CD14-positive monocyte (primary cell): ENCODE measurements around the gene APOH. TPM values are rescaled to one million over a fixed set of nuclear protein-coding genes. Genes with fewer than 3 reads are reported as not detected.

ENCODE experiments used
- DNase-seq, 3 donors: peaks; one replicate each; pipeline ENCODE4 v3.0.0-alpha.2; 2011 to 2022
- H2AFZ ChIP-seq: 2 replicates; pipeline ENCODE4 v1.6.0; 2012; ENCODE audit warnings: mild to moderate bottlenecking, low read depth, low read length, inconsistent platforms; ENCODE audit not compliant: insufficient read depth, poor library complexity, severe bottlenecking
- H3K27ac ChIP-seq, 2 donors: 1 replicate in 1 of 2; 2 replicates in 1 of 2; pipeline ENCODE4 v1.5.1; 2012 to 2013; ENCODE audit warnings: low read length in 2 of 2, control low read depth in 1 of 2, inconsistent platforms in 1 of 2, low read depth in 1 of 2, mild to moderate bottlenecking in 1 of 2
- H3K27me3 ChIP-seq, 2 donors: one replicate each; pipeline versions ENCODE4 v1.6.0 to v1.6.1; 2011 to 2013; ENCODE audit warnings: low read length in 2 of 2; ENCODE audit not compliant: control insufficient read depth in 2 of 2, insufficient read depth in 2 of 2
- H3K36me3 ChIP-seq, 2 donors: replicated peaks in 1 of 2; 1 replicate in 1 of 2; 2 replicates in 1 of 2; pipeline versions ENCODE4 v1.5.1 to v1.6.1; 2012 to 2013; ENCODE audit warnings: low read length in 2 of 2, control low read depth in 1 of 2, inconsistent platforms in 1 of 2, mild to moderate bottlenecking in 1 of 2; ENCODE audit not compliant: insufficient read depth in 2 of 2, control insufficient read depth in 1 of 2
- H3K4me1 ChIP-seq, 2 donors: 1 replicate in 1 of 2; 2 replicates in 1 of 2; pipeline versions ENCODE4 v1.5.1 to v1.6.1; 2012 to 2013; ENCODE audit warnings: low read length in 2 of 2, control low read depth in 1 of 2, inconsistent platforms in 1 of 2, mild to moderate bottlenecking in 1 of 2, moderate library complexity in 1 of 2; ENCODE audit not compliant: insufficient read depth in 2 of 2, control insufficient read depth in 1 of 2
- H3K4me2 ChIP-seq: replicated peaks from 2 replicates; pipeline ENCODE3; 2012; ENCODE audit warnings: low read length, moderate library complexity, mild to moderate bottlenecking; ENCODE audit not compliant: poor library complexity, severe bottlenecking; ENCODE audit errors: extremely low read depth
- H3K4me3 ChIP-seq, 3 experiments: fragments of 200-600 bp in 1 of 3; sonication (generic) in 1 of 3; replicated peaks in 1 of 3; 1 replicate in 2 of 3; 2 replicates in 1 of 3; pipeline ENCODE4 v1.5.1; 2011 to 2013; ENCODE audit warnings: low read length in 3 of 3, mild to moderate bottlenecking in 3 of 3, control low read depth in 2 of 3, low read depth in 2 of 3, inconsistent platforms in 1 of 3, moderate library complexity in 1 of 3
- H3K79me2 ChIP-seq: 2 replicates; pipeline ENCODE4 v1.6.0; 2012; ENCODE audit warnings: mild to moderate bottlenecking, control low read depth, inconsistent platforms, low read length, moderate library complexity; ENCODE audit not compliant: insufficient read depth
- H3K9ac ChIP-seq: 2 replicates; pipeline ENCODE4 v1.6.0; 2017; ENCODE audit warnings: low read length, mild to moderate bottlenecking; ENCODE audit not compliant: insufficient read depth, poor library complexity, severe bottlenecking
- H3K9me3 ChIP-seq, 2 donors: replicated peaks in 1 of 2; 1 replicate in 1 of 2; 2 replicates in 1 of 2; pipeline versions ENCODE4 v1.5.1 to v1.6.1; 2012 to 2013; ENCODE audit warnings: low read length in 2 of 2, control low read depth in 1 of 2; ENCODE audit not compliant: control insufficient read depth in 1 of 2, insufficient read depth in 1 of 2
- H4K20me1 ChIP-seq: 2 replicates; pipeline ENCODE4 v1.6.0; 2012; ENCODE audit warnings: mild to moderate bottlenecking, low read length, control low read depth, moderate library complexity; ENCODE audit not compliant: insufficient read depth
- H3K27ac Mint-ChIP-seq, 7 donors: one replicate each; pipeline ENCODE4 v1.8.0; 2020; ENCODE audit warnings: mild to moderate bottlenecking in 7 of 7, mixed read lengths in 7 of 7, moderate library complexity in 6 of 7, inconsistent platforms in 2 of 7
- H3K27me3 Mint-ChIP-seq, 3 donors: one replicate each; pipeline ENCODE4 v1.8.0; 2021 to 2022; ENCODE audit warnings: low read depth in 3 of 3, mild to moderate bottlenecking in 3 of 3, mixed read lengths in 3 of 3, moderate library complexity in 3 of 3, inconsistent platforms in 1 of 3
- H3K36me3 Mint-ChIP-seq, 2 donors: one replicate each; pipeline ENCODE4 v1.8.0; 2020; ENCODE audit warnings: mixed read lengths in 2 of 2, inconsistent platforms in 1 of 2, mild to moderate bottlenecking in 1 of 2
- H3K4me1 Mint-ChIP-seq: one replicate; pipeline ENCODE4 v1.8.0; 2020; ENCODE audit warnings: mild to moderate bottlenecking, mixed read lengths
- H3K4me3 Mint-ChIP-seq, 2 donors: one replicate each; pipeline ENCODE4 v1.8.0; 2020; ENCODE audit warnings: mild to moderate bottlenecking in 2 of 2, mixed read lengths in 2 of 2, moderate library complexity in 1 of 2
- H3K9me3 Mint-ChIP-seq, 7 donors: one replicate each; pipeline ENCODE4 v1.8.0; 2020 to 2022; ENCODE audit warnings: mixed read lengths in 7 of 7, mild to moderate bottlenecking in 6 of 7, moderate library complexity in 6 of 7, inconsistent platforms in 2 of 7
- CTCF ChIP-seq: fragments of 200-600 bp; IDR thresholded peaks from one replicate; pipeline ENCODE4 v1.8.0; 2022; ENCODE audit warnings: antibody characterized with exemption, mild to moderate bottlenecking
- WGBS: methylation state at CpG from one replicate; pipeline ENCODE4 v1.1.5; 2013; ENCODE audit warnings: missing lambda C conversion rate; ENCODE audit not compliant: insufficient coverage; 5-methylcytosine and 5-hydroxymethylcytosine counted together
- intact Hi-C, 2 donors: fragments of 100-400 bp; cut with micrococcal nuclease; formaldehyde crosslinking; loops; one replicate each; pipeline versions ENCODE4 v1.15.0 to v1.15.1; 2023
- polyA plus RNA-seq, 3 donors: library from polyadenylated mRNA; depleted of rRNA in 1 of 3; unstranded in 2 of 3; stranded (reverse) in 1 of 3; fragments of 300-500 nt in 2 of 3; fragments of >200 nt in 1 of 3; fragmentation: Illumina TruSeq in 2 of 3; gene quantifications; 1 replicate in 2 of 3; 2 replicates in 1 of 3; pipeline ENCODE4 v1.2.3, GENCODE V29; 2012 to 2021

APOH gene
- polyA plus RNA-seq, 3 donors, result not detected

GRCh38 chr17:66220079-66220835 is 9.0 kb downstream of the APOH start:
- Mint-ChIP-seq H3K27ac (no peak overlapping the region), H3K4me3 (no peak overlapping the region), H3K9me3 (peaks cover 0 to 6% (median 0%) of the 10 kb centered on the region in 7 donors), H3K27me3 (peaks cover 6 to 21% (median 12%) of the 10 kb centered on the region in 3 donors), H3K36me3 (no peaks in the 10 kb centered on the region), H3K4me1 (no peaks in the 10 kb centered on the region)
- H3K4me2 ChIP-seq, result no peak overlapping the region
- intact Hi-C loops, result no loop called here
- no peak for DNase-seq
- no peaks in the 10 kb centered on the region for H3K36me3 ChIP-seq
- H3K27ac ChIP-seq, result no peak overlapping the region
- no peak for TF ChIP-seq CTCF
- H3K4me1 ChIP-seq, result no peaks in the 10 kb centered on the region
- no peak overlapping the region for H3K9ac ChIP-seq
- no peaks in the 10 kb centered on the region for H3K79me2 ChIP-seq
- H3K9me3 ChIP-seq, result no peaks in the 10 kb centered on the region
- no peak overlapping the region for H3K4me3 ChIP-seq
- no peaks in the 10 kb centered on the region for H4K20me1 ChIP-seq
- H2AFZ ChIP-seq, result no peak overlapping the region
- peaks cover 0 to 3% of the 10 kb centered on the region in 2 donors for H3K27me3 ChIP-seq
- 92% methylated on average over 3 of the region's 8 CpGs for WGBS

GRCh38 chr17:66215529-66215911 is 13.7 kb downstream of the APOH start:
- Mint-ChIP-seq H3K9me3 (peaks cover 0 to 3% (median 0%) of the 10 kb centered on the region in 7 donors), H3K36me3 (no peaks in the 10 kb centered on the region), H3K4me1 (no peaks in the 10 kb centered on the region), H3K4me3 (no peak overlapping the region), H3K27ac (no peak overlapping the region), H3K27me3 (peaks cover 7 to 23% (median 8%) of the 10 kb centered on the region in 3 donors)
- Histone ChIP-seq H3K79me2 (no peaks in the 10 kb centered on the region), H3K27ac (no peak overlapping the region), H3K4me3 (no peak overlapping the region), H3K4me1 (no peaks in the 10 kb centered on the region), H3K9ac (no peak overlapping the region), H3K9me3 (no peaks in the 10 kb centered on the region), H3K27me3 (peaks cover 0 to 2% of the 10 kb centered on the region in 2 donors), H3K4me2 (no peak overlapping the region), H4K20me1 (no peaks in the 10 kb centered on the region), H3K36me3 (no peaks in the 10 kb centered on the region), H2AFZ (no peak overlapping the region)
- intact Hi-C loops, result no loop called here
- WGBS, result 100% methylated on average over 1 of the region's 3 CpGs
- no peak for TF ChIP-seq CTCF
- DNase-seq, result no peak
